Fibroblast of lung (primary cell): ENCODE data around the gene HMCN2. TPM values are rescaled to one million over a fixed set of nuclear protein-coding genes. Genes with fewer than 3 reads are reported as not detected.

Experiments
- DNase-seq, 2 donors: peaks; one replicate each; pipeline versions ENCODE4 v3.0.0 to v3.0.0-alpha.2; 2010; ENCODE audit warnings: low read depth in 2 of 2
- H2AFZ ChIP-seq: 2 replicates; pipeline ENCODE4 v1.5.1; 2012; ENCODE audit warnings: low read length, control low read depth, inconsistent platforms
- H3K27ac ChIP-seq: 2 replicates; pipeline ENCODE4 v1.5.1; 2011; ENCODE audit warnings: low read length, control low read depth; ENCODE audit not compliant: insufficient read depth
- H3K27me3 ChIP-seq: 2 replicates; pipeline ENCODE4 v1.5.1; 2011; ENCODE audit warnings: mild to moderate bottlenecking, low read length; ENCODE audit not compliant: control insufficient read depth, insufficient read depth
- H3K36me3 ChIP-seq: 2 replicates; pipeline ENCODE4 v1.5.1; 2011; ENCODE audit warnings: low read length; ENCODE audit not compliant: control insufficient read depth, insufficient read depth
- H3K4me1 ChIP-seq: 2 replicates; pipeline ENCODE4 v1.5.1; 2011; ENCODE audit warnings: low read length; ENCODE audit not compliant: control insufficient read depth, insufficient read depth; ENCODE audit errors: extremely low read depth
- H3K4me2 ChIP-seq: 2 replicates; pipeline ENCODE4 v1.5.1; 2011; ENCODE audit warnings: low read length, control low read depth; ENCODE audit not compliant: insufficient read depth; ENCODE audit errors: extremely low read depth
- H3K4me3 ChIP-seq, 4 experiments: fragments of 200-600 bp in 1 of 4; sonication (generic) in 1 of 4; replicated peaks in 1 of 4; 2 replicates each; pipeline ENCODE4 v1.5.1; 2011 to 2016; ENCODE audit warnings: low read length in 4 of 4, low read depth in 3 of 4, mild to moderate bottlenecking in 3 of 4, control low read depth in 2 of 4, inconsistent platforms in 1 of 4, mixed read lengths in 1 of 4; ENCODE audit not compliant: insufficient read depth in 1 of 4; ENCODE audit errors: control extremely low read depth in 1 of 4
- H3K79me2 ChIP-seq: 2 replicates; pipeline ENCODE4 v1.5.1; 2012; ENCODE audit warnings: mild to moderate bottlenecking, low read length, inconsistent platforms; ENCODE audit not compliant: control insufficient read depth, insufficient read depth
- H3K9ac ChIP-seq: 2 replicates; pipeline ENCODE4 v1.5.1; 2011; ENCODE audit warnings: mild to moderate bottlenecking, low read length, control low read depth; ENCODE audit not compliant: insufficient read depth
- H3K9me3 ChIP-seq: 2 replicates; pipeline ENCODE4 v1.5.1; 2012; ENCODE audit warnings: low read depth, low read length; ENCODE audit not compliant: control insufficient read depth, insufficient read depth
- H4K20me1 ChIP-seq: 2 replicates; pipeline ENCODE4 v1.5.1; 2011; ENCODE audit warnings: low read length; ENCODE audit not compliant: control insufficient read depth, insufficient read depth; ENCODE audit errors: extremely low read depth
- EZH2 ChIP-seq: IDR thresholded peaks from 2 replicates; pipeline ENCODE4 v1.5.1; 2012; ENCODE audit warnings: low read length, control low read depth, mild to moderate bottlenecking; ENCODE audit errors: missing control alignments
- polyA plus RNA-seq, 2 donors: library from polyadenylated mRNA; depleted of rRNA in 1 of 2; stranded (reverse) in 1 of 2; unstranded in 1 of 2; fragments of >200 nt; gene quantifications; 2 replicates each; pipeline ENCODE4 v1.2.1, GENCODE V29; 2011 to 2012; ENCODE audit warnings: missing spikeins in 1 of 2
- total RNA-seq: library from RNA; depleted of rRNA; stranded (reverse); fragments of >200 nt; gene quantifications from 2 replicates; pipeline ENCODE4 v1.2.1, GENCODE V29; 2014
- TF ChIP-seq, protein P1 (sequence below), 2 donors: IDR thresholded peaks in 1 of 2; conservative IDR thresholded peaks in 1 of 2; 1 replicate in 1 of 2; 2 replicates in 1 of 2; pipeline ENCODE4 v1.5.1; 2011 to 2012; ENCODE audit warnings: low read length in 2 of 2, control low read depth in 1 of 2, inconsistent platforms in 1 of 2, low read depth in 1 of 2, mild to moderate bottlenecking in 1 of 2

The HMCN2 gene
- total and polyA plus RNA-seq, 2 donors (not counting 1 experiment from before 2014, with no cell fraction given): under 0.01 TPM; not detected in 1

DNA sequence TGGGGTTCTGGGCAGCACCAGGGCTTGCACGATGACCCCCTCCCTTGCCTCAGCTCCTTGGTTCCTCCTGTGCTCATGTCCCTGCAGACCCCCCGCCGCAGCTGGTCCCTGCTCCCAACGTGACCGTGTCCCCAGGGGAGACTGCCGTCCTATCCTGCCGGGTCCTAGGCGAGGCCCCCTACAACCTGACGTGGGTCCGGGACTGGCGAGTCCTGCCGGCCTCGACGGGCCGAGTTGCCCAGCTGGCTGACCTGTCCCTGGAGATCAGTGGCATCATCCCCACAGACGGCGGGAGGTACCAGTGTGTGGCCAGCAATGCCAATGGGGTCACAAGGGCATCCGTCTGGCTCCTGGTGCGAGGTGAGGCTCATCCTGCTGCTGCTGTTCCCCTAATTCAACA lies 39.1 kb downstream of the HMCN2 start:
- no peaks in the 10 kb centered on the region for H3K36me3 ChIP-seq
- no peak overlapping the region for H3K27ac ChIP-seq
- no peak for DNase-seq
- no peak overlapping the region for H3K4me2 ChIP-seq
- H4K20me1 ChIP-seq: no peaks in the 10 kb centered on the region
- no peaks in the 10 kb centered on the region for H3K4me1 ChIP-seq
- peaks cover 17% of the 10 kb centered on the region for H3K27me3 ChIP-seq
- TF ChIP-seq, protein P1, sequence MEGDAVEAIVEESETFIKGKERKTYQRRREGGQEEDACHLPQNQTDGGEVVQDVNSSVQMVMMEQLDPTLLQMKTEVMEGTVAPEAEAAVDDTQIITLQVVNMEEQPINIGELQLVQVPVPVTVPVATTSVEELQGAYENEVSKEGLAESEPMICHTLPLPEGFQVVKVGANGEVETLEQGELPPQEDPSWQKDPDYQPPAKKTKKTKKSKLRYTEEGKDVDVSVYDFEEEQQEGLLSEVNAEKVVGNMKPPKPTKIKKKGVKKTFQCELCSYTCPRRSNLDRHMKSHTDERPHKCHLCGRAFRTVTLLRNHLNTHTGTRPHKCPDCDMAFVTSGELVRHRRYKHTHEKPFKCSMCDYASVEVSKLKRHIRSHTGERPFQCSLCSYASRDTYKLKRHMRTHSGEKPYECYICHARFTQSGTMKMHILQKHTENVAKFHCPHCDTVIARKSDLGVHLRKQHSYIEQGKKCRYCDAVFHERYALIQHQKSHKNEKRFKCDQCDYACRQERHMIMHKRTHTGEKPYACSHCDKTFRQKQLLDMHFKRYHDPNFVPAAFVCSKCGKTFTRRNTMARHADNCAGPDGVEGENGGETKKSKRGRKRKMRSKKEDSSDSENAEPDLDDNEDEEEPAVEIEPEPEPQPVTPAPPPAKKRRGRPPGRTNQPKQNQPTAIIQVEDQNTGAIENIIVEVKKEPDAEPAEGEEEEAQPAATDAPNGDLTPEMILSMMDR (conservative IDR thresholded peaks at IDR 0.05 in 1 of 2, IDR thresholded peaks at IDR 0.05 in 1 of 2; ENCODE audit: low read depth in 1 of 2, low read length in 2 of 2): no peak
- TF ChIP-seq EZH2: no peak
- no peak overlapping the region for H3K9ac ChIP-seq
- no peaks in the 10 kb centered on the region for H3K9me3 ChIP-seq
- no peaks in the 10 kb centered on the region for H3K79me2 ChIP-seq
- no peak overlapping the region for H3K4me3 ChIP-seq
- no peak overlapping the region for H2AFZ ChIP-seq

DNA sequence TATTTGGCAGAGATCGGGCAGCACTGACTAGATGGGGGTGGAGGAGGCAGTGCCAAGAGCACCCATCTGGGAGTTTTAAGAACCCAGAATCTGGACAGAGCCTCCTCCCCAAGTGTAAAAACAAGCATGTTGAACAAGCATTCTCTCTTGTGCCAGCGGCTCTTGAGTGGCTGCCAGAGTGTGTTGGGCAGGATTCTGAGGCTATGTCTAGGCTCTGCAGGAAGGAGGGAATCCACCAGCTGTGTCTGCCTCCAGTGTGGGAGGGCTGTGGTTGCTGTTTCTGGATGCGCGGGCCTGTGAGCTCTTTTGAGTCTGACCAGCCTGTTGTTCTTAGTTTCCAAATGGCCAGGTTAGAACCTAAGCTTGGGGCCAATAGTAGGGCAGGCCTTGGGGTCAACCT lies 39.8 kb downstream of the HMCN2 start:
- peaks cover 17% of the 10 kb centered on the region for H3K27me3 ChIP-seq
- TF ChIP-seq, protein P1 (conservative IDR thresholded peaks at IDR 0.05 in 1 of 2, IDR thresholded peaks at IDR 0.05 in 1 of 2; ENCODE audit: low read depth in 1 of 2, low read length in 2 of 2): no peak
- TF ChIP-seq EZH2: no peak
- H3K79me2 ChIP-seq: no peaks in the 10 kb centered on the region
- peak in 1 of 2 donors; percentile 49 for DNase-seq
- H3K4me3 ChIP-seq: no peak overlapping the region
- no peak overlapping the region for H3K9ac ChIP-seq
- H3K27ac ChIP-seq: no peak overlapping the region
- no peaks in the 10 kb centered on the region for H4K20me1 ChIP-seq
- H3K36me3 ChIP-seq: no peaks in the 10 kb centered on the region
- no peak overlapping the region for H2AFZ ChIP-seq
- H3K9me3 ChIP-seq: no peaks in the 10 kb centered on the region
- no peak overlapping the region for H3K4me2 ChIP-seq
- H3K4me1 ChIP-seq: no peaks in the 10 kb centered on the region

DNA sequence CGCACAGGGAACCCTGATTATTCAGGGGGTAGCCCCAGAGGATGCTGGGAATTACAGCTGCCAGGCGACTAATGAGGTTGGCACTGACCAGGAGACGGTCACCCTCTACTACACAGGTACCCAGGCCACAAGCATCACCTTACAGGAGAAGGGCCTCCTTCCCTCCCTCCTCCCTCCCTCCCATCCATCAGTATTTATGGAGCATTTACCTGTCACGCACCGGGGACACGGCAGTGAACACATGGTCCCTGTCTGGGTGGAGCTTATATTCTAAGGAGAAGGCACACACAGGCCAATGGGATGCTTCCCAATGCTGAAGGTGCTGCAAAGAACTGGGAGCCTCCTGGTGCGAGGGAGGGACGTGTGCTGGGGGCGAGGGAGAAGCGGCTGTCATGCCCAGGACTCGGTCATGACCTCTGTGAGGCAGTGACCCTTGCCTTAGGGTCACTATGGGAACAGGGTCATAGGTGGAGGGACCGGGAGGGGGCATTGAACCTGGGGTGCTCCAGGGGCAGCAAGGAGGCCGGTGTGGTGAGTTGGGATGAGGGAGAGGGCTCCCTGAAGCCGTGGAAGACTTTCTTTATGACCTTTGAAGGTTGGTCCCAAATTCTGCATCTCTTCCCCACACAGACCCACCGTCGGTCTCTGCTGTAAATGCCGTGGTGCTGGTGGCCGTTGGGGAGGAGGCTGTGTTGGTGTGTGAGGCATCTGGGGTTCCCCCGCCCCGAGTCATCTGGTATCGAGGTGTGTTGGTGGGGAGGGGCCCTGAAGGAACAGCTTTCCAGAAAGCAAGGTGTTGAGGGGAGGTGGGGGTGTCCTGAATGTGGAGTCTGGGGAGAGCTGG lies 41.5 kb downstream of the HMCN2 start:
- Histone ChIP-seq H3K27me3 (peaks cover 17% of the 10 kb centered on the region), H3K4me3 (no peak overlapping the region), H3K79me2 (no peaks in the 10 kb centered on the region), H3K4me1 (no peaks in the 10 kb centered on the region), H3K9ac (no peak overlapping the region), H2AFZ (no peak overlapping the region), H3K4me2 (no peak overlapping the region), H3K27ac (no peak overlapping the region), H3K9me3 (no peaks in the 10 kb centered on the region), H4K20me1 (no peaks in the 10 kb centered on the region), H3K36me3 (no peaks in the 10 kb centered on the region)
- TF ChIP-seq, protein P1 (conservative IDR thresholded peaks at IDR 0.05 in 1 of 2, IDR thresholded peaks at IDR 0.05 in 1 of 2; ENCODE audit: low read depth in 1 of 2, low read length in 2 of 2): no peak
- TF ChIP-seq EZH2: no peak
- DNase-seq: no peak
